GM20000 (cell line): Measurements from ENCODE around the gene ZYX.

Experiments used
- DNase-seq: peaks from one replicate; pipeline ENCODE4 v3.0.0; 2012; ENCODE audit warnings: low spot score
- CTCF ChIP-seq: IDR thresholded peaks from 2 replicates; pipeline ENCODE4 v1.5.1; 2012; ENCODE audit warnings: mild to moderate bottlenecking, control low read depth; ENCODE audit errors: extremely low read depth, missing control alignments

Gene ZYX

GRCh38 chr7:143362131-143363015 is 18.8 kb upstream of the ZYX start, which contains the start of gene FAM131B:
FAM131B (minus strand) TSS chr7:143362713; CDS start chr7:143362603, 110 bp downstream.
- TF ChIP-seq CTCF: no peak
- DNase-seq: peak; percentile 69

GRCh38 chr7:143363016-143363937 is 17.9 kb upstream of the ZYX start:
- TF ChIP-seq CTCF: no peak
- no peak for DNase-seq

- no peak for TF ChIP-seq CTCF
- no peak for DNase-seq
Measured at GRCh38 chr7:143367972-143368371, 13.2 kb upstream of the ZYX start.

- TF ChIP-seq CTCF: no peak
- no peak for DNase-seq
Measured at GRCh38 chr7:143368387-143368786, 12.8 kb upstream of the ZYX start.

- TF ChIP-seq CTCF: no peak
- DNase-seq: no peak
Measured at GRCh38 chr7:143369678-143370651, 11.2 kb upstream of the ZYX start.

- no peak for DNase-seq
- no peak for TF ChIP-seq CTCF
Measured at GRCh38 chr7:143372070-143372469, 9.1 kb upstream of the ZYX start.
